ENCODE measurements around the gene MED7.

MED7 gene

GRCh38 chr5:157162919-157163510 lies 20.4 kb upstream of the MED7 start:
- DNase-seq = no peak

- no peak for DNase-seq
Measured at GRCh38 chr5:157161996-157162395, 19.3 kb upstream of the MED7 start.

GRCh38 chr5:157160001-157160400 lies 17.3 kb upstream of the MED7 start:
- DNase-seq = no peak

GRCh38 chr5:157159209-157159751 lies 16.6 kb upstream of the MED7 start:
- no peak for DNase-seq

- no peak for DNase-seq
Measured at GRCh38 chr5:157157293-157157891, 14.7 kb upstream of the MED7 start.

GRCh38 chr5:157155297-157155696 lies 12.6 kb upstream of the MED7 start:
- DNase-seq = no peak

GRCh38 chr5:157150995-157151394 lies 8.3 kb upstream of the MED7 start:
- no peak for DNase-seq

- peak; percentile 81 for DNase-seq
Measured at GRCh38 chr5:157148734-157149615, 6.3 kb upstream of the MED7 start.

GRCh38 chr5:157143127-157143971 lies 684 bp upstream of the MED7 start:
- peak; percentile 83 for DNase-seq

- no peak for DNase-seq
Measured at GRCh38 chr5:157137691-157138090, 5.0 kb downstream of the MED7 start.

GRCh38 chr5:157132281-157132612 lies 10.4 kb downstream of the MED7 start:
- DNase-seq = no peak

GRCh38 chr5:157130925-157131324 lies 11.7 kb downstream of the MED7 start:
- DNase-seq = peak; percentile 92

- DNase-seq = no peak
Measured at GRCh38 chr5:157121709-157122108, 21.0 kb downstream of the MED7 start.

- DNase-seq = no peak
Measured at GRCh38 chr5:157120102-157120501, 22.6 kb downstream of the MED7 start.

- no peak for DNase-seq
Measured at GRCh38 chr5:157116483-157116954, 26.1 kb downstream of the MED7 start.

- DNase-seq = no peak
Measured at GRCh38 chr5:157115502-157115901, 27.2 kb downstream of the MED7 start.

- no peak for DNase-seq
Measured at GRCh38 chr5:157115012-157115411, 27.7 kb downstream of the MED7 start.

- DNase-seq = no peak
Measured at GRCh38 chr5:157113002-157113401, 29.7 kb downstream of the MED7 start.

- no peak for DNase-seq
Measured at GRCh38 chr5:157109744-157110143, 32.9 kb downstream of the MED7 start.

GRCh38 chr5:157108976-157109375 lies 33.7 kb downstream of the MED7 start, which contains the start of gene HAVCR2:
Gene HAVCR2 (minus strand): TSS chr5:157109044. CDS start chr5:157108983, 61 bp downstream.
- no peak for DNase-seq

GRCh38 chr5:157107508-157107907 lies 35.2 kb downstream of the MED7 start:
- no peak for DNase-seq

- no peak for DNase-seq
Measured at GRCh38 chr5:157106630-157107461, 35.8 kb downstream of the MED7 start.

Data from DMS53 (cell line).